Measurements from ENCODE around the gene HAPLN2.
A peak's percentile ranks its signal among the peaks of the same experiment; 100 is the strongest.
"Not testable (repeated sequence)": the region's sequence is repeated elsewhere in the genome, so short reads cannot be mapped to it uniquely, and the experiment has no call there.

Gene HAPLN2

DNA sequence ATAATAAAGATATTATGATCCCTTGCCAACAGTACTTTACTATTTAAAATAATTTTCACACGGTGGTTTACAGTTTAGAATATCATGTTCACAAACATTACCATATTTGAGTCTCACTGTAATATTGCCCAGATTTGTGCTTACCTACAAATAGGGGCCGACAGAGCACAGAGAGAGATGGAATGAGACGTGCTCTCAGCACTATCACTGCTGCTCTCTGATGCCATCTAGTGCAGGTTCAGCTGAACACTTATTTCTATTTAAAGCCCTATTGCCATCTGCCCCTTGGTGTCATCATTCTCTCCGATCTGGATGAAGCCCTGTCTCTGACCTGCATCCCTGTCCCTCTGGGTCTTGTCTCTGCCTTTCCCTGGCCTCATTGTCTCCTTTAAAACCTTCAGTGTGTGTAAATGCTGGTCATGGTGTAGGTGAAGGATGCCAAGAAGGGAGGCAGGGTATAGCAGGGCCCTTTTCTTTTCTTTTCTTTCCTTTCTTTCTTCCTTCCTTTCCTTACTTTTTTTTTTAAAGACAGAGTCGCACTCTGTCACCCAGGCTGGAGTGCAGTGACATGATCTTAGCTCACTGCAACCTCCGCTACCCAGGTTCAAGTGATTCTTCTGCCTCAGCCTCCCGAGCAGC, 11.1 kb upstream of the HAPLN2 start:
- H3K4me3 ChIP-seq (ENCODE audit: low read depth, low read length) = no peak overlapping the region
- TF ChIP-seq, protein P1, sequence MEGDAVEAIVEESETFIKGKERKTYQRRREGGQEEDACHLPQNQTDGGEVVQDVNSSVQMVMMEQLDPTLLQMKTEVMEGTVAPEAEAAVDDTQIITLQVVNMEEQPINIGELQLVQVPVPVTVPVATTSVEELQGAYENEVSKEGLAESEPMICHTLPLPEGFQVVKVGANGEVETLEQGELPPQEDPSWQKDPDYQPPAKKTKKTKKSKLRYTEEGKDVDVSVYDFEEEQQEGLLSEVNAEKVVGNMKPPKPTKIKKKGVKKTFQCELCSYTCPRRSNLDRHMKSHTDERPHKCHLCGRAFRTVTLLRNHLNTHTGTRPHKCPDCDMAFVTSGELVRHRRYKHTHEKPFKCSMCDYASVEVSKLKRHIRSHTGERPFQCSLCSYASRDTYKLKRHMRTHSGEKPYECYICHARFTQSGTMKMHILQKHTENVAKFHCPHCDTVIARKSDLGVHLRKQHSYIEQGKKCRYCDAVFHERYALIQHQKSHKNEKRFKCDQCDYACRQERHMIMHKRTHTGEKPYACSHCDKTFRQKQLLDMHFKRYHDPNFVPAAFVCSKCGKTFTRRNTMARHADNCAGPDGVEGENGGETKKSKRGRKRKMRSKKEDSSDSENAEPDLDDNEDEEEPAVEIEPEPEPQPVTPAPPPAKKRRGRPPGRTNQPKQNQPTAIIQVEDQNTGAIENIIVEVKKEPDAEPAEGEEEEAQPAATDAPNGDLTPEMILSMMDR (IDR thresholded peaks at IDR 0.05; ENCODE audit: borderline replicate concordance, insufficient read depth, low read depth, low read length) = peak; percentile 78

DNA sequence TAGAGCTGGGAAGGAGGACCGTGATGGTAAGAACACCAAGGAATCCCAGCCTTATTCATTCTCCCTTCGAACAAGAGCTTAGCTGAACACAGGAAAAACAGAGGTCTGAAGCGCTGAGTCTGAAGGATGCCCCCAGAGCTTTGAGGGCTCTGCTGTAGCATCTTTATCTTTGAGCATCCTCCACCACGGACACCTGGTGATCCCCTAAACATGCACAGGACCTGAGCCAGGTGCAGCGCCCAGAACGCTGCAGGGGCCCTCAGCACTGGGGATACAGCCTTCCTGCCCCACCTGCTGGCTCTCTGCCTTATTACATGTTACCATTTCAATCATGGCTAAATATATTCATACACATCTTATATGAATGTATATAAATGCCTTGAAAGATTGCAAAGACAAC, 10.2 kb upstream of the HAPLN2 start:
- TF ChIP-seq, protein P1 (IDR thresholded peaks at IDR 0.05; ENCODE audit: borderline replicate concordance, insufficient read depth, low read depth, low read length) = peak; percentile 65

DNA sequence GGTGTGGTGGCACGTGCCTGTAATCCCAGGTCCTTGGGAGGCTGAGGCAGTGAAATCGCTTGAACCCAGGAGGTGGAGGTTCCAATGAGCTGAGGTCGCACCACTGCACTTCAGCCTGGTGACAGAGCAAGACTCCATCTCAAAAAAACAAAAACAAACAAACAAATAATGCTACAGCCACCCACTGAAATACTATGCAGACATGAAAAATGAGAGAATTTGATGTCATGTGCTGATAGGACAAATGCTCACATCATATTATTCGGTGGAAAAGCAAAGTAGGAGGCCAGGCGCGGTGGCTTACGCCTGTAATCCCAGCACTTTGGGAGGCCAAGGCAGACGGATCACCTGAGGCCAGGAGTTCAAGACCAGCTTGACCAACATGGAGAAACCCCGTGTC, 9.1 kb upstream of the HAPLN2 start:
- H3K4me3 ChIP-seq (ENCODE audit: low read depth, low read length) = not testable (repeated sequence)

More for the DNA sequence above, 10.2 kb upstream of the HAPLN2 start:
- no peak overlapping the region for H3K4me3 ChIP-seq (ENCODE audit: low read depth, low read length)

DNA sequence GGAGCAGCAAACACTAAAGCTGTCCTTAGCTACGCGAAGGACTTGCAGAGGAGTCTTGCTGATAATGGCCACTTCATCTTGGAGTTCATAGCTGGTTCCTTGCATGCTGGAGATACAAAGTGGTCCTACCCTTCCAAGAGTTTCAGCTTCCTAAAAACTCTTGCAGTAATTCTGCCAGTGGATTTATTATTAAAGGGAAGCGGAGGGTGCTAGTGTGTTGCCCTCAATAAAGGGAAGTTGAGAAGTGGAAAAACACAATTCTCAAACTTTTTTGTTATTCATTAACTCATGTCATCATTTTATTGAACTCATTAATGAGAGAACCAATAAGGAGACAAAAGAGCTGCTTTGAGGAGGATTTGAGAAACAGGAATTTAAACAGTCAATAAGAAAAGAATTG, 6.5 kb upstream of the HAPLN2 start:
- no peak overlapping the region for H3K4me3 ChIP-seq (ENCODE audit: low read depth, low read length)
- TF ChIP-seq, protein P1 (IDR thresholded peaks at IDR 0.05; ENCODE audit: borderline replicate concordance, insufficient read depth, low read depth, low read length) = no peak

DNA sequence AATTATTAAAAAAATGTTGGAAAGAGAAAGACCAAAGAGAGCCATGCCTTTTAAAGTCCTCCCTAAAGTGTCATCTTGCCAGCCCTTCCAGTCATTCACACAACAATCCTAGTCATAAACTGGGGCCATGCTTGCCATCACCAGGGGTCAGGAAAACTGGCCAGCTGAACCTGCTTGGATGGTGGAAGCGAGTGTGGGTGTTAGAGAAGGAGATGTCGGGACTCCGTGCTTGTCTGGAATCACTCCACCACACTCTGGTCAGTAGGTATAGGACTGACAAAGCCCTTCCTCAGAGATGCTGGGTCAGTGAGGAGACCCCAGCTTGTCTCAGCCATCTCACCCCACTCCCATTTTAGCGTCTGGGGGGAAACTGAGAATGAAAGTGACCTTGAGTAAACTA, 3.3 kb upstream of the HAPLN2 start:
- TF ChIP-seq, protein P1 (IDR thresholded peaks at IDR 0.05; ENCODE audit: borderline replicate concordance, insufficient read depth, low read depth, low read length) = no peak
- H3K4me3 ChIP-seq (ENCODE audit: low read depth, low read length) = no peak overlapping the region

DNA sequence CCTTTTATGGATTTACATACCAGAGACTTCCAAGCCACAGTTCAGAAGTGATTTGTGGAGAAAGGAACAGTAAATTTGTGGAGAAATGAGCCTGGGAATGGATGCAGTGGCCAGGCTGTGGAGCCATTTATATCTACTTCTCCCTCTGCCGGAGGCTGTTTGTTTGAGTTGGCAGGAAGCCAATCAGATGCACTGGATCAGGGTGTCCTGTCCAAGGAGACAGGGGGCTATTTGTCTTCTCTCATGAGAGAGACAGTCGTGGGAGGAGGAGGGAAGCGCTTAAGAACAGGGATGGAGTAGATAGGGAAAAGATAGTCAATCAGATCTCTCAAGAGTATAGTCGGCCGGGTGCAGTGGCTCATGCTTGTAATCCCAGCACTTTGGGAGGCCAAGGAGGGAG, 2.8 kb upstream of the HAPLN2 start:
- TF ChIP-seq, protein P1 (IDR thresholded peaks at IDR 0.05; ENCODE audit: borderline replicate concordance, insufficient read depth, low read depth, low read length) = no peak
- H3K4me3 ChIP-seq (ENCODE audit: low read depth, low read length) = no peak overlapping the region

DNA sequence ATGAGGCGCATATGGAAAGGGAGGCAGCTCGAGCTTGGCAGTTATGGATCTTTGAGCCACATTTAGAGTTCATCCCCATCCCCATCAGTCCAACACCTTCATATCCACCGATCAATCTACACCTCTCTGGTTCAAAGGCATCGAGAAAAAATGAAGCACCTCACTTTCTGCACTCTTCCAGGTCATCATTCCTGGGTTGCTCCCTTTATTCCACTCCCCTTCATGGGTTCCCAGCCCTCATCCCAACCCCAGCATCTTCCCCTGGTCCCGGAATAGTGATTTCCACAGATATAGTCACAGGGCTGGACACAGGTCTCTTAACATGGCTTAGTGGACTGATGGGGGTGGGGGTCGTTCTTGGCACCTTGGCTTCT, 354 bp downstream of the HAPLN2 start:
- TF ChIP-seq, protein P1 (IDR thresholded peaks at IDR 0.05; ENCODE audit: borderline replicate concordance, insufficient read depth, low read depth, low read length) = no peak
- H3K4me3 ChIP-seq (ENCODE audit: low read depth, low read length) = no peak overlapping the region
